ENCODE data around the gene ADAMTS7.
A peak's percentile ranks its signal among the peaks of the same experiment; 100 is the strongest.
"Not testable (repeated sequence)": the region's sequence is repeated elsewhere in the genome, so short reads cannot be mapped to it uniquely, and the experiment has no call there.

Gene ADAMTS7

GRCh38 chr15:78758084-78758483 lies 53.2 kb downstream of the ADAMTS7 start:
- not testable (repeated sequence) for H3K4me3 Mint-ChIP-seq; H3K27ac Mint-ChIP-seq; H3K9me3 Mint-ChIP-seq (ENCODE audit: low read depth); H3K27me3 Mint-ChIP-seq; H3K36me3 Mint-ChIP-seq
- H3K4me1 Mint-ChIP-seq (ENCODE audit: low read depth): peaks cover 26% of the 10 kb centered on the region

DNA sequence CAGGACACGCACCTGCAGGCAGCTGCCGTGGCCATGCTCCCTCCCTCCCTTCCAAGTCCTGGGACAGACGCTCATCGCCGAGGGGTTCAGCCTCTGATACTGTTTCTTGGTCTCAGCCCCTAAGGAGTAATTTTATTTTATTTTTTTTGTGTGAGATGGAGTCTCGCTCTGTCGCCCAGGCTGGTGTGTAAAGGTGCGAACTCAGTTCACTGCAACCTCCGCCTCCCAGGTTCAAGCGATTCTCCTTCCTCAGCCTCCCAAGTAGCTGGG lies 53.7 kb downstream of the ADAMTS7 start:
- H3K27me3 Mint-ChIP-seq: no peaks in the 10 kb centered on the region
- H3K4me1 Mint-ChIP-seq (ENCODE audit: low read depth): peaks cover 26% of the 10 kb centered on the region
- no peak overlapping the region for H3K4me3 Mint-ChIP-seq
- H3K36me3 Mint-ChIP-seq: no peaks in the 10 kb centered on the region
- H3K9me3 Mint-ChIP-seq (ENCODE audit: low read depth): no peaks in the 10 kb centered on the region
- H3K27ac Mint-ChIP-seq: peak overlapping the region; percentile 90

GRCh38 chr15:78756781-78757635 lies 54.3 kb downstream of the ADAMTS7 start:
- Mint-ChIP-seq H3K4me3 (peak overlapping the region; percentile 38), H3K4me1 (ENCODE audit: low read depth) (peaks cover 25% of the 10 kb centered on the region), H3K27ac (peak overlapping the region; percentile 90)
- not testable (repeated sequence) for H3K36me3 Mint-ChIP-seq; H3K9me3 Mint-ChIP-seq (ENCODE audit: low read depth); H3K27me3 Mint-ChIP-seq

DNA sequence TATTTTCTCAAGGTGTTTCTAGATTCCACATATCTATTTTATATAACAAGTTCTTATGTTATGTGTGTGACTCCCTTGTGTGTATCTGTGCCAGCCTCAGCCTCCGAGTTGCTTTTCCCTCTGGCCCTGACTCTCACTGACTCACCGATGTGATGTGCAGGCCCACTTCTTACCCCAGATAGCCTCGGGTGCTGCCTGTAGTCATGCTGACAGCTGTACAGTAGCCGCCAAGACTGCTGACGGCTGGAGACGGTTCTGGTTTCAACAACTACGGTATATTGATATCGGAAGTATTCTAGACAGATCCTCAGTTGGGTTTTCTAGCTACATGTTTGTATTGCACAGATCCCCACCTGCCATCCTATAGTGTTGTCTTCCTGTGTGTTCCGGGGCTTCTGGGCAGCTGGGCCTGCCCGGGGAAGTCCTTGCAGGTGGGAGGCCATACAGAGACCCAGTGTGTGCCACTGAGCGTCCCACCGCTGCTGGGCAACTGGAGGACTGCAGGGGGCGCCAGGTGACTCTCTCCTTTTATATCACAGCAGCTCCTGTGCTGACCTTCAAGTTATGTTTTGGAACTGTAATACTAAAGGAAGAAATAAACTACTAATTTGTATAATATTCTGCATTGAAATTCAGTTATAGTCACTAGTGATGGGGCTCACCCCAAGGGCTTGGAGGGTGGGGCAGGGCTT lies 55.2 kb downstream of the ADAMTS7 start:
- H3K27me3 Mint-ChIP-seq; H3K4me3 Mint-ChIP-seq; H3K9me3 Mint-ChIP-seq (ENCODE audit: low read depth); H3K27ac Mint-ChIP-seq; H3K36me3 Mint-ChIP-seq: not testable (repeated sequence)
- peaks cover 15% of the 10 kb centered on the region for H3K4me1 Mint-ChIP-seq (ENCODE audit: low read depth)

DNA sequence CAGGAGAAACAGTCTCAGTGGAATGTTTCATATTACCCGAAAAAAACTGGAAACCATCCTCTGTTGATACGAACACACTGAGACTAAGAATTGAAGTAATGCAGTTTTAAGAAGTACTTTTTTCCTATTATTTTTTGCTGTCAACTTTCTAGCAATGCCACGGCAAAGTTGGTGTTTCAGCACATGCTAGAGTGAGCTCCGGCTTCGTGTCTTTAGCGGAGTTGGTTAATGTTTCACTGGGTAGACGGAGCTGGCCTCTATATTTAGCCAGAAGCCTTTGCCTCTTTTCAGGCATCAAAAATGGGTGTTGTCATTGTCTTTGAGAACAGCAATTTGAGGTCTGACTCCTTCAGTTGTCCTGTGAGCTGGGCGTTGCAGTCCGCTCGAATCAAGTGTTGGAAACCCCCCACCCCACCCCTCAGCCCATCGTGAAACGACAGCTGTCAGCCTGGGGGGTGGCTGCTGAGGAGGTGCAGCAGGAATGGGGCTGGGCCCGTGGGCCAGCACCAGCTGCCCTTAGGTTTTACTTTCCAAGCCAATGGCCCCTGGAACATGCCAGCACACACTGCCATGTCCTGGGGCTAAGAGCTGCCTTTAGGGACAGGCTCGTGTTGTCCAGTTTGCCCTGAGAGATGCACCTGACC lies 56.5 kb downstream of the ADAMTS7 start:
- not testable (repeated sequence) for H3K9me3 Mint-ChIP-seq (ENCODE audit: low read depth); H3K36me3 Mint-ChIP-seq; H3K27me3 Mint-ChIP-seq; H3K27ac Mint-ChIP-seq; H3K4me3 Mint-ChIP-seq
- peaks cover 14% of the 10 kb centered on the region for H3K4me1 Mint-ChIP-seq (ENCODE audit: low read depth)

DNA sequence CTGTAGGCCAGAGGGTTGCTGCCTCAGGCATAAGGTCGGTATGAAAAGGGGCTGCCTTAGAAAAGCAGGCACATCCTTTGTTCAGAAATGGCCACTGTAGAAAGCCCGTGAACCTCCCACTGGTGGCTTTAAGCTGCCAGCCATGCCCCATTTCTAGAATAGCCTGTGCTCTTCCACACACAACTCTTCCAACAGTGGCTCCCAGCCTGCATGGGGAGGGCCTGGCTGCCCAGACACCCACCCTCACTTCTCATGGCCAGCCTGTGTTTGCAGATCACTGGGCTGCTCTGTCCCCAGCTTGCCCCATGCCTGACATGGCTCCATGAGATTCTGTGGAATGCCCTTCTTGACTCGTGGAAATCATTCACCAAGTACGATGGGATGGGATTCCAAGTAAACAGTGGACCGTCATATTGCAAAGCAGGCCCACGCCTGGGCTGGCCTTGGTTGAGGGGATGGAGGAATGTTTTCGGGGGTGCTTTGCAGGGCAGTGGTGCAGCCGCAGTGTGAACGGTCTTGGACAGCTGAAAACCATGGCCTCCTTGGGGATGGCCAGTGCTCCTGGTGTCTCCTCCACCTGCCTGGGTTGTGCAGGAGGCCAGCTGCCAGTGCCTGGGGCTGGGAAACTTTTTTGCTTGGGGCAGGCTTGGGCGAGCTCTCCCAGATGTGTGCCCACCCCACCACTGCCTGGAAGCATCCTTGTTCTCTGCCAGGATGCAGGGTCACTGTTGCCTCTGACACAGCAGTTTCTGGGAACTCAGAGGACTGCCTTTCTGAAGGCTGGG lies 57.3 kb downstream of the ADAMTS7 start:
- H3K9me3 Mint-ChIP-seq (ENCODE audit: low read depth); H3K36me3 Mint-ChIP-seq; H3K27ac Mint-ChIP-seq: not testable (repeated sequence)

DNA sequence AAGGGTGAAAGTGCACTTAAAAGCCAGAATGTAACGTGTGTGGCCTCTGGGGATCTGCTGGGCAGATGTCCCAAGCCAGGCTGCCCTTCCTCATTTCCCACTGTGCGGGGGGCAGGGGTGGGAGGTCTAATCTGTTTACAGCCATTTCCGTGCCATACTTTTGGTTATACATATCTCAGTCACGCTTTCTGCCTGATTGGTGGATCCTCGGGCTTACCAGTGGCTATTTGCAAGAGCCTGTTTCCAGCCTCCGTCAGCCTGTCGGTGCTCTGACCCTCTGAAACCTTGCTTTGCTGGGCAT lies 58.0 kb downstream of the ADAMTS7 start:
- H3K4me3 Mint-ChIP-seq; H3K27ac Mint-ChIP-seq; H3K36me3 Mint-ChIP-seq; H3K27me3 Mint-ChIP-seq; H3K9me3 Mint-ChIP-seq (ENCODE audit: low read depth): not testable (repeated sequence)
- peaks cover 14% of the 10 kb centered on the region for H3K4me1 Mint-ChIP-seq (ENCODE audit: low read depth)

More for the DNA sequence above, 57.3 kb downstream of the ADAMTS7 start:
- not testable (repeated sequence) for H3K4me3 Mint-ChIP-seq, H3K27me3 Mint-ChIP-seq
- peaks cover 14% of the 10 kb centered on the region for H3K4me1 Mint-ChIP-seq (ENCODE audit: low read depth)

GRCh38 chr15:78752492-78753358 lies 58.5 kb downstream of the ADAMTS7 start:
- Mint-ChIP-seq H3K4me3 (no peak overlapping the region), H3K27ac (no peak overlapping the region), H3K4me1 (ENCODE audit: low read depth) (peaks cover 14% of the 10 kb centered on the region), H3K27me3 (no peaks in the 10 kb centered on the region), H3K9me3 (ENCODE audit: low read depth) (no peaks in the 10 kb centered on the region), H3K36me3 (no peaks in the 10 kb centered on the region)

- H3K4me1 Mint-ChIP-seq (ENCODE audit: low read depth): peaks cover 5% of the 10 kb centered on the region
- H3K27ac Mint-ChIP-seq: no peak overlapping the region
- H3K36me3 Mint-ChIP-seq: no peaks in the 10 kb centered on the region
- no peak overlapping the region for H3K4me3 Mint-ChIP-seq
- H3K9me3 Mint-ChIP-seq (ENCODE audit: low read depth): no peaks in the 10 kb centered on the region
- H3K27me3 Mint-ChIP-seq: no peaks in the 10 kb centered on the region
These were observed 59.7 kb downstream of the ADAMTS7 start for GRCh38 chr15:78751602-78751979.

GRCh38 chr15:78750974-78751601 lies 60.2 kb downstream of the ADAMTS7 start:
- not testable (repeated sequence) for H3K27me3 Mint-ChIP-seq; H3K27ac Mint-ChIP-seq; H3K9me3 Mint-ChIP-seq (ENCODE audit: low read depth); H3K4me1 Mint-ChIP-seq (ENCODE audit: low read depth); H3K36me3 Mint-ChIP-seq
- peak overlapping the region; percentile 35 for H3K4me3 Mint-ChIP-seq

GRCh38 chr15:78750566-78750965 lies 60.7 kb downstream of the ADAMTS7 start:
- Mint-ChIP-seq H3K27ac (no peak overlapping the region), H3K36me3 (no peaks in the 10 kb centered on the region), H3K9me3 (ENCODE audit: low read depth) (no peaks in the 10 kb centered on the region), H3K27me3 (no peaks in the 10 kb centered on the region), H3K4me1 (ENCODE audit: low read depth) (peaks cover 5% of the 10 kb centered on the region), H3K4me3 (peak overlapping the region; percentile 35)

DNA sequence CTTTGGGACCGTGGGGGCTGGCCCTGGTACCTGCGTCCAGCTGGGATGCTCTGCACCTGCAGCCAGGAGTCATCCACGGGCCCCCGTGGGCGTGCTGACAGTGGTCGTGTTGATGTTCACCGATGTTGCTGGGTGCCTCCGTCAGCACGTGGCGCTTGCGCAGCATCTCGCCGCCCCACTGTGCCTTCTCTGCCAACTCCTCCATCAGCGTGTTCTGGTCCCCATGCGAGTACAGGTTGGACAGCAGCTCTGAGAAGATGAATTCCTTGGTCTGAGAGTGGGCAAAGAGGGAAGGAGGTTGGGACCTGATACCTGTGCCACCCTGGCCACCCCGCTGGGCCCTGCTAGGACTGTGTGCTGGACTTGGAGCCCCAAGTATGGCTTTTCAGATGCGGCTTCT lies 61.4 kb downstream of the ADAMTS7 start:
- Mint-ChIP-seq H3K27ac (no peak overlapping the region), H3K36me3 (no peaks in the 10 kb centered on the region), H3K4me3 (no peak overlapping the region), H3K4me1 (ENCODE audit: low read depth) (peaks cover 5% of the 10 kb centered on the region), H3K9me3 (ENCODE audit: low read depth) (no peaks in the 10 kb centered on the region), H3K27me3 (no peaks in the 10 kb centered on the region)

DNA sequence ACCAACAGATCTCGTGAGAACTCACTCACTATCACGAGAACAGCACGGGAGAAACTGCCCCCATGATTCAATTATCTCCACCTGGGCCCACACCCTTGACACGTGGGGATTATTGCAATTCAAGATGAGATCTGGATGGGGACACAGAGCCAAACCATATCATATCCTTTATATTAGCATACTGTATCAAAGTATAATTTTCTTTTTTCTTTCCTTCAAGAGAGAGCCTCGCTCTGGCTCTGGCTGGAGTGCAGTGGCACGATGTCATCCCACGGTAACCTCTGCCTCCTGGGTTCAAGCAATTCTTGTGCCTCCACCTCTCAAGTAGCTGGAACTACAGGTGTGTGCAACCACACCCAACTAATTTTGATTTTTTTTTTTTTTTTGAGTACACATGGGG lies 63.4 kb downstream of the ADAMTS7 start:
- H3K4me1 Mint-ChIP-seq (ENCODE audit: low read depth); H3K9me3 Mint-ChIP-seq (ENCODE audit: low read depth); H3K4me3 Mint-ChIP-seq; H3K27me3 Mint-ChIP-seq; H3K27ac Mint-ChIP-seq; H3K36me3 Mint-ChIP-seq: not testable (repeated sequence)

GRCh38 chr15:78741674-78742073 lies 69.6 kb downstream of the ADAMTS7 start:
- not testable (repeated sequence) for H3K27ac Mint-ChIP-seq; H3K9me3 Mint-ChIP-seq (ENCODE audit: low read depth); H3K4me1 Mint-ChIP-seq (ENCODE audit: low read depth); H3K4me3 Mint-ChIP-seq; H3K27me3 Mint-ChIP-seq; H3K36me3 Mint-ChIP-seq

Data from activated naive CD8-positive, alpha-beta T cell (primary cell).